SK-N-SH (cell line): Measurements from ENCODE around the gene LNPK.

Experiments used
- CHD2 ChIP-seq: fragments of 150-350 bp; IDR thresholded peaks from 2 replicates; pipeline ENCODE4 v1.6.1; 2018; ENCODE audit warnings: low read length; ENCODE audit not compliant: partially characterized antibody
- CTCF ChIP-seq: fragments of 200-600 bp; sonication (generic); IDR thresholded peaks from 2 replicates; pipeline ENCODE4 v1.6.1; 2017; ENCODE audit warnings: antibody characterized with exemption, mild to moderate bottlenecking, moderate library complexity
- GABPA ChIP-seq: IDR thresholded peaks from 2 replicates; pipeline ENCODE4 v1.4.0; 2012; ENCODE audit warnings: low read depth, mild to moderate bottlenecking
- POLR2AphosphoS5 ChIP-seq: IDR thresholded peaks from 2 replicates; pipeline ENCODE4 v1.6.1; 2012; ENCODE audit warnings: low read depth, low read length
- RCOR1 ChIP-seq: fragments of 150-350 bp; IDR thresholded peaks from 2 replicates; pipeline ENCODE4 v1.6.1; 2017; ENCODE audit warnings: antibody characterized with exemption, low read length
- RFX5 ChIP-seq: IDR thresholded peaks from 2 replicates; pipeline ENCODE4 v1.6.1; 2012; ENCODE audit warnings: mild to moderate bottlenecking, improper control_type of control experiment, low read length
- TAF1 ChIP-seq: IDR thresholded peaks from 2 replicates; pipeline ENCODE4 v1.6.1; 2012; ENCODE audit warnings: low read depth, mild to moderate bottlenecking, low read length, moderate library complexity, borderline replicate concordance
- TEAD4 ChIP-seq: IDR thresholded peaks from 2 replicates; pipeline ENCODE4 v1.4.0; 2012; ENCODE audit warnings: mild to moderate bottlenecking, borderline replicate concordance; ENCODE audit not compliant: insufficient read depth

- TF ChIP-seq CHD2 (no peak), TEAD4 (no peak), CTCF (no peak), RFX5 (no peak), RCOR1 (no peak), GABPA (no peak), POLR2AphosphoS5 (no peak), TAF1 (no peak)
These were observed 114.3 kb downstream of the LNPK start for GRCh38 chr2:175887776-175888175.
